GM12878 (cell line): ENCODE data around the gene KRTAP5-4. TPM values are rescaled to one million over a fixed set of nuclear protein-coding genes. Genes with fewer than 3 reads are reported as not detected.

Experiments
- ATAC-seq: fragments of 200-7000 bp; cut with Tn5 transposase; 3 replicates; pipeline ENCODE4 v1.9.1; 2020; ENCODE audit warnings: mild to moderate bottlenecking, moderate library complexity
- BruUV-seq: library from RNA; stranded (reverse); fragments of 400-500 nt; replicated peaks from 2 replicates; lab custom pipeline; 2021; lab: Mats Ljungman, UMichigan
- CTCF ChIA-PET: fragments of 300-600 bp; sonication (Branson Sonifier 250); formaldehyde crosslinking; extraction: SDS; loops from one replicate; lab custom pipeline; 2021; ENCODE audit warnings: inconsistent platforms; lab: Yijun Ruan, JAX
- POLR2A ChIA-PET: fragments of 350-600 bp; formaldehyde crosslinking; extraction: SDS; loops from one replicate; lab custom pipeline; 2021; ENCODE audit warnings: inconsistent platforms; lab: Charles Lee
- RAD21 ChIA-PET: fragments of 300-600 bp; sonication (Branson Sonifier 250); formaldehyde crosslinking; loops from one replicate; lab custom pipeline; 2023; ENCODE audit warnings: antibody characterized with exemption; ENCODE audit not compliant: unreplicated experiment; lab: Charles Lee
- SMC1A ChIA-PET: fragments of 300-600 bp; sonication (Branson Sonifier 250); formaldehyde crosslinking; loops from one replicate; lab custom pipeline; 2023; ENCODE audit not compliant: unreplicated experiment, uncharacterized antibody; lab: Charles Lee
- DNase-seq: peaks from one replicate; pipeline ENCODE4 v3.0.0-alpha.2; 2011; ENCODE audit warnings: low read depth, low spot score
- FAIRE-seq: peaks from 3 replicates; lab custom pipeline; 2011; peaks lifted over from hg19 to GRCh38; lab: Jason Lieb, UNC
- H2AFZ ChIP-seq: 2 replicates; pipeline ENCODE4 v1.6.0; 2011; ENCODE audit warnings: low read depth, low read length, control low read depth; ENCODE audit not compliant: control insufficient read depth
- H3K27ac ChIP-seq: 2 replicates; pipeline ENCODE4 v1.5.1; 2011; ENCODE audit warnings: control low read depth; ENCODE audit not compliant: control insufficient read depth, insufficient read depth
- H3K27me3 ChIP-seq, 2 experiments: replicated peaks in 1 of 2; 2 replicates each; pipeline versions ENCODE4 v1.6.0 to v1.6.1; 2011; ENCODE audit warnings: low read length in 1 of 2; ENCODE audit not compliant: control insufficient read depth in 2 of 2, insufficient read depth in 2 of 2
- H3K36me3 ChIP-seq, 2 experiments: 2 replicates each; pipeline ENCODE4 v1.5.1; 2011; ENCODE audit warnings: low read length in 1 of 2; ENCODE audit not compliant: control insufficient read depth in 2 of 2, insufficient read depth in 2 of 2
- H3K4me1 ChIP-seq: 2 replicates; pipeline ENCODE4 v1.6.1; 2011; ENCODE audit warnings: mild to moderate bottlenecking, low read length, moderate library complexity, mixed read lengths; ENCODE audit not compliant: control insufficient read depth, insufficient read depth
- H3K4me2 ChIP-seq: 2 replicates; pipeline ENCODE4 v1.6.0; 2011; ENCODE audit warnings: control low read depth; ENCODE audit not compliant: control insufficient read depth, insufficient read depth
- H3K4me3 ChIP-seq: fragments of 200-600 bp; sonication (generic); 2 replicates; pipeline ENCODE4 v1.5.1; 2016
- H3K79me2 ChIP-seq: 2 replicates; pipeline ENCODE4 v1.6.0; 2011; ENCODE audit warnings: low read length; ENCODE audit not compliant: control insufficient read depth, insufficient read depth
- H3K9ac ChIP-seq: 2 replicates; pipeline ENCODE4 v1.8.0; 2011; ENCODE audit warnings: low read length, control low read depth, mixed read lengths; ENCODE audit not compliant: control insufficient read depth, insufficient read depth
- H3K9me3 ChIP-seq: replicated peaks from 3 replicates; pipeline ENCODE4 v1.5.1; 2011; ENCODE audit warnings: mild to moderate bottlenecking, low read length; ENCODE audit not compliant: control insufficient read depth, insufficient read depth
- H4K20me1 ChIP-seq: 2 replicates; pipeline ENCODE4 v1.6.0; 2011; ENCODE audit not compliant: control insufficient read depth, insufficient read depth
- ATF7 ChIP-seq: fragments of 450-650 bp; IDR thresholded peaks from 2 replicates; pipeline ENCODE4 v1.6.1; 2016; ENCODE audit warnings: low read depth, mild to moderate bottlenecking
- BCLAF1 ChIP-seq: fragments of 450-650 bp; IDR thresholded peaks from 2 replicates; pipeline ENCODE4 v1.6.1; 2017; ENCODE audit warnings: antibody characterized with exemption, mild to moderate bottlenecking, moderate library complexity
- EGR1 ChIP-seq, 2 experiments: IDR thresholded peaks; 1 replicate in 1 of 2; 2 replicates in 1 of 2; pipeline ENCODE4 v1.6.1; 2011 to 2012; ENCODE audit warnings: low read depth in 2 of 2, low read length in 2 of 2, borderline replicate concordance in 1 of 2, mild to moderate bottlenecking in 1 of 2, moderate library complexity in 1 of 2
- GABPA ChIP-seq: IDR thresholded peaks from 2 replicates; pipeline ENCODE4 v1.6.1; 2014; ENCODE audit warnings: antibody characterized with exemption, low read depth, mild to moderate bottlenecking, inconsistent platforms
- HCFC1 ChIP-seq: fragments of 150-350 bp; IDR thresholded peaks from 2 replicates; pipeline ENCODE4 v1.6.1; 2014; ENCODE audit warnings: low read length
- IKZF1 ChIP-seq: fragments of 450-650 bp; conservative IDR thresholded peaks from 2 replicates; pipeline ENCODE4 v1.6.1; 2017; ENCODE audit warnings: antibody characterized with exemption, mild to moderate bottlenecking
- MEF2A ChIP-seq: IDR thresholded peaks from 2 replicates; pipeline ENCODE4 v1.6.1; 2011; ENCODE audit warnings: low read depth, mild to moderate bottlenecking, low read length, moderate library complexity; ENCODE audit not compliant: insufficient read depth
- NR2C1 ChIP-seq: fragments of 450-650 bp; IDR thresholded peaks from 2 replicates; pipeline ENCODE4 v1.6.1; 2017; ENCODE audit warnings: antibody characterized with exemption, mild to moderate bottlenecking, moderate library complexity
- POLR2AphosphoS2 ChIP-seq: IDR thresholded peaks from 2 replicates; pipeline ENCODE4 v1.6.1; 2011; ENCODE audit warnings: low read depth, mild to moderate bottlenecking, low read length, improper control_type of control experiment, moderate library complexity
- SPI1 ChIP-seq: IDR thresholded peaks from 2 replicates; pipeline ENCODE4 v1.6.1; 2011; ENCODE audit warnings: low read depth, mild to moderate bottlenecking, low read length, moderate library complexity, borderline replicate concordance; ENCODE audit not compliant: insufficient read depth
- STAT3 ChIP-seq: IDR thresholded peaks from 2 replicates; pipeline ENCODE4 v1.6.1; 2011; ENCODE audit warnings: low read depth, low read length, improper control_type of control experiment
- SUPT20H ChIP-seq: IDR thresholded peaks from 2 replicates; pipeline ENCODE4 v1.6.1; 2011; ENCODE audit warnings: low read depth, mild to moderate bottlenecking, low read length, moderate library complexity, borderline replicate concordance; ENCODE audit not compliant: control insufficient read depth
- TCF7 ChIP-seq: IDR thresholded peaks from 2 replicates; pipeline ENCODE4 v1.6.1; 2014; ENCODE audit warnings: antibody characterized with exemption, borderline replicate concordance
- WRNIP1 ChIP-seq: IDR thresholded peaks from 2 replicates; pipeline ENCODE4 v1.6.1; 2011; ENCODE audit warnings: low read depth, low read length, improper control_type of control experiment, borderline replicate concordance
- ZBTB40 ChIP-seq: fragments of 450-650 bp; IDR thresholded peaks from 2 replicates; pipeline ENCODE4 v1.6.1; 2016; ENCODE audit warnings: mild to moderate bottlenecking, moderate library complexity, borderline replicate concordance
- ZNF274 ChIP-seq: IDR thresholded peaks from one replicate; pipeline ENCODE4 v1.8.0; 2011; ENCODE audit not compliant: insufficient read length, insufficient read depth
- WGBS: methylation state at CpG from one replicate; pipeline ENCODE4 v1.1.6; 2016; ENCODE audit warnings: low lambda C conversion rate; ENCODE audit not compliant: insufficient replicate concordance, insufficient coverage; ENCODE audit errors: missing lambda C conversion rate; 5-methylcytosine and 5-hydroxymethylcytosine counted together
- in situ Hi-C: fragments of 300-500 bp; cut with MboI; formaldehyde crosslinking; loops from 9 replicates; pipeline ENCODE4 v1.14.3; 2018; ENCODE audit warnings: mixed read lengths
- intact Hi-C: fragments of 100-400 bp; cut with micrococcal nuclease; formaldehyde crosslinking; loops from one replicate; pipeline ENCODE4 v1.14.2; 2022; ENCODE audit not compliant: unreplicated experiment
- polyA plus RNA-seq, 11 experiments: library from polyadenylated mRNA; depleted of rRNA in 4 of 11; unstranded in 6 of 11; stranded (reverse) in 5 of 11; fragments of >200 nt; fragmentation: Nextera tagmentation in 4 of 11; fragmentation: Illumina TruSeq in 1 of 11; extraction: Ambion mirVana in 4 of 11; extraction: Trizol in 1 of 11; gene quantifications; 1 replicate in 1 of 11; 2 replicates in 10 of 11; pipeline versions ENCODE4 v1.2.1 to v1.2.3, GENCODE V29; 2011 to 2016; ENCODE audit warnings: inconsistent platforms in 2 of 11, missing spikeins in 2 of 11, low read depth in 1 of 11
- total RNA-seq, 4 experiments: library from RNA; depleted of rRNA in 3 of 4; stranded (reverse); fragments of >200 nt in 3 of 4; fragmentation: Illumina TruSeq in 1 of 4; extraction: Trizol in 1 of 4; gene quantifications; 2 replicates each; pipeline versions ENCODE4 v1.2.1 to v1.2.3, GENCODE V29; 2013 to 2021

The KRTAP5-4 gene
- total and polyA plus RNA-seq, 10 of the 15 experiments (the other 5 are each of a cell fraction or from before 2014, with no cell fraction given): not detected

GRCh38 chr11:1653541-1654387 is 31.8 kb upstream of the KRTAP5-4 start:
- CTCF ChIA-PET: interaction anchor here (1.2 to 3.7 kb wide), 16 partner anchors 10 to 498 kb away, joined by 3 to 56 read pairs (median 6); partner anchors contain the start of gene SYT8
- H3K9ac ChIP-seq: no peak overlapping the region
- no peaks in the 10 kb centered on the region for H3K9me3 ChIP-seq
- in situ Hi-C loops (no loop called here), intact Hi-C loops (loop anchor here (5.0 kb wide), 2 partner anchors 39 to 179 kb away; partner anchors contain the start of gene SYT8)
- 41% methylated on average over 14 of the region's 14 CpGs for WGBS
- DNase-seq (no peak), FAIRE-seq (no peak), ATAC-seq (no peak)
- SMC1A ChIA-PET: interaction anchor here (1.2 to 1.4 kb wide), 4 partner anchors 37 to 498 kb away, joined by 3 to 12 read pairs (median 7); no protein-coding TSS in a partner anchor
- no peak overlapping the region for H2AFZ ChIP-seq
- H3K79me2 ChIP-seq: no peaks in the 10 kb centered on the region
- no peak overlapping the region for H3K4me3 ChIP-seq
- H3K4me2 ChIP-seq: no peak overlapping the region
- RAD21 ChIA-PET: interaction anchor here (1.2 to 2.6 kb wide), 10 partner anchors 22 to 498 kb away, joined by 3 to 23 read pairs (median 5); no protein-coding TSS in a partner anchor
- no peaks in the 10 kb centered on the region for H3K36me3 ChIP-seq
- H3K27ac ChIP-seq: no peak overlapping the region
- no TSS peak for BruUV-seq
- peaks cover 0 to 3% of the 10 kb centered on the region in 2 experiments; a peak in 2 of 4 replicates for H3K27me3 ChIP-seq
- POLR2A ChIA-PET: no interaction called here
- no peaks in the 10 kb centered on the region for H4K20me1 ChIP-seq
- H3K4me1 ChIP-seq: no peaks in the 10 kb centered on the region
- TF ChIP-seq EGR1 (IDR thresholded peaks at IDR 0.05; ENCODE audit: borderline replicate concordance in 1 of 2, low read depth in 2 of 2, low read length in 2 of 2) (no peak), GABPA (no peak), WRNIP1 (no peak), STAT3 (no peak), HCFC1 (no peak), ZNF274 (no peak), ATF7 (no peak), SUPT20H (no peak), SPI1 (no peak), POLR2AphosphoS2 (no peak), NR2C1 (no peak), MEF2A (no peak), ZBTB40 (no peak), IKZF1 (no peak), BCLAF1 (no peak), TCF7 (no peak)
